Epithelial cell of esophagus (primary cell): ENCODE data around the gene CPT1A.

Experiments
- DNase-seq: peaks from one replicate; pipeline ENCODE4 v3.0.0; 2010; ENCODE audit warnings: low read depth
- H3K4me3 ChIP-seq: 2 replicates; pipeline ENCODE4 v1.5.1; 2011; ENCODE audit warnings: mild to moderate bottlenecking, low read length, control low read depth
- CTCF ChIP-seq: IDR thresholded peaks from 2 replicates; pipeline ENCODE4 v1.5.1; 2011; ENCODE audit warnings: low read depth, mild to moderate bottlenecking, low read length, control low read depth, inconsistent platforms; ENCODE audit not compliant: insufficient read depth; ENCODE audit errors: missing control alignments

CPT1A gene

GRCh38 chr11:68714060-68714856 is 127.5 kb downstream of the CPT1A start:
- DNase-seq: no peak
- no peak for TF ChIP-seq CTCF
- H3K4me3 ChIP-seq: no peak overlapping the region

- no peak for DNase-seq
- TF ChIP-seq CTCF: no peak
Observed at GRCh38 chr11:68711114-68711513, 130.6 kb downstream of the CPT1A start.

GRCh38 chr11:68710409-68710808 is 131.3 kb downstream of the CPT1A start:
- DNase-seq: no peak
- H3K4me3 ChIP-seq: no peak overlapping the region
- TF ChIP-seq CTCF: no peak

More at GRCh38 chr11:68711114-68711513, 130.6 kb downstream of the CPT1A start:
- H3K4me3 ChIP-seq: no peak overlapping the region

GRCh38 chr11:68709062-68709461 is 132.7 kb downstream of the CPT1A start:
- H3K4me3 ChIP-seq: no peak overlapping the region
- no peak for DNase-seq
- TF ChIP-seq CTCF: no peak

GRCh38 chr11:68707527-68707926 is 134.2 kb downstream of the CPT1A start:
- TF ChIP-seq CTCF: no peak
- H3K4me3 ChIP-seq: no peak overlapping the region
- no peak for DNase-seq

- H3K4me3 ChIP-seq: no peak overlapping the region
- DNase-seq: no peak
- TF ChIP-seq CTCF: no peak
Observed at GRCh38 chr11:68704887-68705286, 136.8 kb downstream of the CPT1A start.
